ENCODE results near the gene ZC3H7B.

The ZC3H7B gene

DNA sequence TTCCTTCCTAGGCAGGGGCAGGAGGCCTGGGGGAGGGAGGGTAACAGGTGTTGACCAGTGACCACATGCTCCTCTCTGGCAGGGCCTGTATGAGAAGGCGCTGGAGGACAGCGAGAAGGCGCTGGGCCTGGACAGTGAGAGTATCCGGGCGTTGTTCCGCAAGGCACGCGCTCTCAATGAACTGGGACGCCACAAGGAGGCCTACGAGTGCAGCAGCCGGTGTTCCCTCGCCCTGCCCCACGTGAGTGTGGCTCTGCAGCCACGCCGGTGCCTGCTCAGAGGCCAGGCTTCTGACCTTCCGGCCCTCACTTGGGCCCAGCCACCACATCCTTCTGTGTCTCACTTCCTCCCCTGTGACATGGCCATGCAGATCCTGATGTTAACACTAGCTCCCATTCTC is 25.8 kb downstream of the ZC3H7B start:
- no peak for DNase-seq (ENCODE audit: low read depth)

DNA sequence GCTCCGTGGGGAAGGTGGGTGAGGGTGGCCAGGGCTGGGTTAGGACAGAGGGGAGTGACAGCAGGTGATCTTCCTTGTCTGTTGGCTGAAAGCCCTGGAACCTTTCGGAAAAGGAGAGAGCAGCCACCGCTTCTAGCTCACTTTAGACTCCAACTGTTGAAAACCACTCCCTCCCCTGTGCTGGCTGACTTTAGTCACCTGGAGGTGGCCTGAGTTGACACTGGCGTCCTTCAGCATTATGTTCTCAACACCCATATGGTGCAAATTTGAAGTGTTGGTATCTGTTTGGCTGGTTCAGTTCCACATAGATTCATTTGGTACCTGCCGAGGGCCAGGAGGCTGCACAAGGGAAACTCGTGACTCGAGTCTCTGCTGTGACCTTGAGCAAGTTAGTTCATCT is 28.8 kb downstream of the ZC3H7B start:
- DNase-seq (ENCODE audit: low read depth) = no peak

DNA sequence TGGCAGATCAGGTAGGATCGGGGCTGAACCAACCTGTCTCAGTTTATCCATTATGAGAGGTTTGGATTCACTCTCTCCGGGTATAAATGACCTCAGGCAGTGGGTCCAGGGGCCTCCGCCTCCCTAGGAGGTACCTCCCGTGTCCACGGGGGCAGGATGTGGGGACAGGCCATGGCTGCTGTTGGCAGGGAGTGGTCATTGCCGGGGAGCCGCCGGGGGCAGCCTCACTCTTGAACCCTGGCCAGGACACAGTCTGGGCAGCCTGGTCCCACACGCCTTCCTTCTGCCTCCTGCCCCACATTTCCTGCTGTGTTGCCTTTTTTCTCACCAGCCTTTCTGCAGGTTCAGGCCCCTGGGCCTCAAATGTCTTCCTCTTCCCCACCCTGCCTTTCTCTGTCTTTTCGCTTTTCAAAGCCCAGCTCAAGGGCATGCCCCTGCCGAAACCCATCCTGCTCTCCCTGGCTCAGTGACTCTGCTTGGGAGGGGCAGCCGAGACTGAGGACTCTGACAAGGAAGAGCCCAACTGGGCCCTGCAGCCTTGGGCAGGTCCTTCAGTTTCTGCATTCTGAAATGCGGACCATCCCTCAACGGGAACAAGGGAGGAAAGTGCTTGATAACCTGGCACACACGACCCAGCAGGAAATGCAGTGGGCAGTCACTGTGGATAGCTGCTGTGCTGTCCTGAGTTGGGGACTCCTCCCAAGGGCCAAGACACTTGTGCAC is 31.1 kb downstream of the ZC3H7B start:
- no peak for DNase-seq (ENCODE audit: low read depth)

DNA sequence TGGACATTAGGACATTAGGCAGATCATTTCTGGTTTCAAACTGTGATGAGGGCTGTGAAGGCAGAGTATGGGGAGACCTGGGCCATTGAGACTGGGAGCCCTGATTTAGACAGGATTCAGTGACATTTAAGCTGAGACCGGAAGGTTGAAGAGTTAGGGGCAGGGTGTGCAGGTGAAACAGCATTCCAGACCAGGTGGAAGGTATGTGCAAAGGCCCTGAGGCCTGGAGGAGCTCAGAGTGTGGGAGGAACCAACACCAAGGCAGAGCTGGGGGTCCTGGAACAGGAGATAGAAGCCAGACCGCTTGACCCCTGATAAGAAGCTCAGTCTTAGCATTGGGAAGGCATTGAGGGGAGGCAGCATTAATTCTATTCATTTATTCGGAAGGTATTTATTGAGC is 32.5 kb downstream of the ZC3H7B start:
- no peak for DNase-seq (ENCODE audit: low read depth)

DNA sequence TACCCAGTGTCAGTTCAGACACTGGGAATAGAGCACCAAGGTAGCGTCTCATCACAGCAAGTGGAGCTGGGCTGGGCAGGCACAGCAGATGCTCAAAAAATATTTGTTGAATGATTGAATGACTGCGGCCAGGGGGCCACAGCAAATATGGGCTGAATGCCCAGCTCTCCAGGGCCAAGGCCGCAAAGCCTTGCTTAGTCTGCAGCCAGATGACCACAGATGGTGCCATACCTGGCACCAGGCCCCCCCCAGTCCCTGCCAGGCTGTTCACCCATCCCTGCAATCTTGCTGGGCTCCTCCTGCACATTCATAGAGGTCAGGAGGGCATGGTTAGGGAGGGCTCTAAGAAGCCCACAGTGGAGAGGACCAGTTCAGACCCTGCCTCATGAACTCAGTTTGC is 32.9 kb downstream of the ZC3H7B start:
- no peak for DNase-seq (ENCODE audit: low read depth)

DNA sequence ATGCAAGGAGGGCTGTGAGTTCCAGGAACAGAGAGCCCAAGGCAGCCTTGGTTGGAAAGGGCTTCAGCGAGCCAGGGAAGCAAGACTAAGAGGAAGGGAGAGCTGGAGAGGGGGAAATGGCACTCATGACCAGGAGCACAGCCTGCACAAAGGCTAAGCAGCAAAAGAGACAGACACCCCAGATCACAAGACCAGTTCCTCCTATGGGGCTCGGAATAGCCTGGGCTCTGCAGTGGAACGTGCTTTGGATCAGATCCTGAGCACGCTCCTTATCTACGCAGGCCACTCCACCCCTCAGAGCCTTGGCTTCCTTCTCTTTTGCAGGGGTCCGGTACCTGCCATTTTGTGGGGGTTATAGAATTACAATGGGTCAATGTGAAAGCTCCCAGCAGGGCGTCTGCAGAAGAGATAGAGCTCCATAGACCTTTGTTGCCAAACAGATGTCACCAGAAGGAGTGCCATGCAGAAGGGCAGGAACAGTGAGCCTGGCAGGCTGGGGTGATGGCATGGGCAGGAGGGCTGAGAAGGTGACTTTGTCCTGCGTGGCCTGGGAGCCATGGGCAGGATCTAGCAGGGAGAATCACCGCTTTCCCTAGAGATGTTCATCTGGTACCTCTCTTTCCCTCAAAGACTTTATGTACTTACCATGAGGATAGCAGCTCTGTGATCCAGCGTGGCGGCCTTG is 33.8 kb downstream of the ZC3H7B start:
- DNase-seq (ENCODE audit: low read depth) = no peak

DNA sequence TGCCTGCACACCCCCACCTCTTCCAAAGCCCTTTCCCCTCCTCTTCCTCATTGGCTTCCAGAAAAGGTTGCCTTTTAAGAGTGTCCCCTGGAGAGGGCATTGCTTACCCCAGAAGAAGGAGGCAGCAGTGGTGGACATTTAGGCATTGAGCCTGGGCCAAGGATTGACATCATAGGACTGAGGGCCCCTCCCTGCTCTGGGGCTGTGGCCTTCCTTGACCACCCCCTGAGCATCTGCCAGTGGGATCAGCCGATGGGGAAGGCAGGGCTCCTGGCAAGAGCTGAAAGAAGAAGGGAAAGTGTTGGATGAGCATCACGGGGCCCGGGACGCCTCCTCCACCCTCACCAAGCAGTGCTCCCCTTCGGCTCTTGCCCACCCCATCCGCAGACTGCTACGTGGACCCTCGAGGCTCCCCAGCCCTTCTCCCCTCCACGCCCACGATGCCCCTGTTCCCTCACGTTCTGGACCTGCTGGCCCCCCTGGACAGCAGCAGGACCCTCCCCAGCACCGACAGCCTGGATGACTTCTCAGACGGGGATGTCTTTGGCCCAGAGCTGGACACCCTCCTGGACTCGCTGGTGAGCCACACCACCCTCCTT is 37.4 kb downstream of the ZC3H7B start:
- no peak for DNase-seq (ENCODE audit: low read depth)

DNA sequence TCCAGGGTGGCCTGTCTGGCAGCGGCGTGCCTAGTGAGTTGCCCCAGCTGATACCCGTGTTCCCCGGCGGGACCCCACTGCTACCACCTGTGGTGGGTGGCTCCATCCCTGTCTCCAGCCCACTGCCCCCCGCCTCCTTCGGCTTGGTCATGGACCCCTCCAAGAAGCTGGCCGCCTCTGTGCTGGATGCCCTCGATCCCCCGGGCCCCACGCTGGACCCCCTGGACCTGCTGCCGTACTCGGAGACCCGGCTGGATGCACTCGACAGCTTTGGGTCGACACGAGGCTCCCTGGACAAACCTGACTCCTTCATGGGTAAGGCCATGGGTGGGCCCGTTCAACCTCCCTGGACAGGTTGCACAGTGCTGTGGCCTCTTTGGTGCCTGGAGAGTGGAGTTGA is 38.5 kb downstream of the ZC3H7B start:
- DNase-seq (ENCODE audit: low read depth) = no peak

DNA sequence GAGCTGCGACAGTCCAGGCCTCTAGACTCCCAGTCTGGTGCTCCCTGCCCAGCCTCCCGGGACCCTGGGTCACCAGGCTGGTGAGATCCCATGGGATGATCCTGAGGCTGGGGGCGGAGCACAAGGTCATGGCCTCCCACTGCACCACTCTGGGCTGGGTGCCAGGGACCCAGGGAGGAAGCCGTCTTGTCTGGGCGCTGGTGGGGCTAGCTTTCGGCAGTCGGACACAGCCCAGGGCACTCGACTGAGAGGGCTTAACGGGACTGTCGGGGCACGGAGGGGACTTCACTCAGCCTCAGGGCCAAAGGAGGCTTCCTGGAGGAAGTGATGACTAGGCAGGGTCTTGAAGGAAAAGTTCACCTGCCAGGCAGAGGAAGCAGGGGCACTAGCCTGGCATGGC is 39.0 kb downstream of the ZC3H7B start:
- no peak for DNase-seq (ENCODE audit: low read depth)

DNA sequence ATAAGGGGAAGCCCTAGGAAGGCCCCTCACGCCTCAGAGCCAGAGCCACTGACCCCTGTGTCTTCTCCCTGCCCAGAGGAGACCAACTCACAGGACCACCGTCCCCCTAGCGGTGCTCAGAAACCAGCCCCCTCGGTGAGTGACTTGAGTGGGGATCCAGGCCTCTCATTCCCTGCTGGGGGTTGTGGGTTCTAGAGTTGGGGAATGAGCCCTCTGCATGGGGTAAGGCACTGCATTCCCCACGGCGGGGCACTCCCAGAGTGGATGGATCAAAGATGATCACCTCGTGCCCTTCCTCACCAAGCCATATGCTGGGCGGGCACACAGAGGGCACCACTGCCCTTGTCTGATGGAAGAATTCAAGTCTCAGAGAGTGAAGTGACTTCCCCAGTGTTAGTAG is 39.7 kb downstream of the ZC3H7B start:
- no peak for DNase-seq (ENCODE audit: low read depth)

DNA sequence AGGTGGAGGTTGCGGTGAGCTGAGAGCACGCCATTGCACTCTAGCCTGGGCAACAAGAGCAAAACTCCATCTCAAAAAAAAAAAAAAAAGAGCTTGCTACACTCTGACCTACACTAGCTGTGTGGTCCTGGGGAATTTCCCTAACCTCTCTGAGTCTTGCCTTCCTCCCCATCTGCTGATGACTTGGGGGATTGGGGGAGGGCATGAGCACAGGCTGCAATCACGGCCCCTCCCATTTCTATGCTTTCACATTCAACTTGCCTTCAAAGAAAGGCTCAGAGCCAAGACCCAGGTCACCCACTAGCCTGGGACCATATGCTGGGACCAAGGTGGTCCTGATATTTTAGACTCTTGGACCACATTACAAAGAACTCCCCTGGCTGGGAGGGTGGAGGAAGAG is 40.7 kb downstream of the ZC3H7B start:
- no peak for DNase-seq (ENCODE audit: low read depth)

DNA sequence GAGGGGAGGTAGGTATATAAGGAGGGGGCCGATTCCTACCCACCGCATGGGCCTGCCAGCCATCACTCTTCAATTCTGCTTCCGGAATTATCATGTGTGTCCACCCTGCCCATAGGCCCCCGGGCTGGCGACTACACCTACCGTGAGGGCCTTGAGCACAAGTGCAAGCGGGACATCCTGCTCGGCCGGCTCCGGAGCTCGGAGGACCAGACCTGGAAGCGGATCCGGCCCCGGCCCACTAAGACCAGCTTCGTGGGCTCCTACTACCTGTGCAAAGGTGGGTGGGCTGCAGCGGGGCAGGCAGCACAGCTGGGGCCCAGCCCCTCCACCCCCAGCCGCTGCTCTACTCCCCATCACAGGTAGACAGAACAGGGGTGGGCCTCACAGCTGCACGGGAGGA is 42.0 kb downstream of the ZC3H7B start:
- DNase-seq (ENCODE audit: low read depth) = no peak

DNA sequence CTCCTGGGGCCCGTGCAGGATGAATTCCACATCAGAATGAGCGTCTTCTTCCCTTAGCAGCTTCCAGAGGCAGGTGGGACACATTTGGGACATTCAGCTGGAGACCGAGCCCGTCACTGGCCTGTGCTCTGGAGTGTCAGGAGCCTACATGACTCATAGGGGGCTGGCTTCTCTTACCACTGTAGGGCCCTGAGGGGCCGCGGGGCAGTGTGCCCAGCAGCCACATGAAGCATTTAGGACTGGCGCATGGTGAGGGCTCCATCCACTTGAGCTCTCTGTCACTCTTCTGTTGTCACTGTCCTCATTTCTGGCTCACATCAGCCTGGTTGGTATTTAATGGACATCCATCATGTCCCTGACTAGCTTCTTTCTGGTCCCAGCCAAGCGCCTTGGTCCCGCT is 42.4 kb downstream of the ZC3H7B start:
- DNase-seq (ENCODE audit: low read depth) = no peak

DNA sequence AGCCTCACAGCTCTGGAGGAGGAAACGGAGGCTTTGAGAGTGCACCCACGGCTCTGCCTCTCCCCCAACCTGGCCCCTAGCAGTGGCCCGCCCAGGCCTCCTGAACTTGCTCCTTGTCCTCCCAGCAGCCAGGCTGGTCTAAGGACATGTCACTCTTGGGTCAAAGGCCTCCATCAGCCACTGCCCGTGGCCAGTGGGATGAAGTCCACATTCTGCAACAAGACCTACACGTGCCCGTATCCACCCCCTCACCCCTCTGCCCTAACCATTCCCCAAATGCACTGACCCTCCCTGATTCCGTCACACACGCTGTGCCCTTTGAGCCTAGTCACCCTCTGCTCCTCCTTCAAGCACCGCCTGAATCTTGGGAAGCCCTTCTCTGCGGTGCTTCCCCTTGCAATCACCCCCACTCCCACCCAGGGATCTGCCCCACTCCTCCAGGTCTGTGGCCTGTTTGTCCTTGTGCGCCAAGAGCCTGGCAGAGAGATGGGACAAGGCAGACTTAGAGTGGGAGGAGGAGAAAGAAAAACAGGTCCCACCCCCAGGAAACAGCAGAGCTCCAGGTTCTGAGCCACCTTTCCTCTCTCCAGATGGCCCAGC is 43.0 kb downstream of the ZC3H7B start:
- no peak for DNase-seq (ENCODE audit: low read depth)

DNA sequence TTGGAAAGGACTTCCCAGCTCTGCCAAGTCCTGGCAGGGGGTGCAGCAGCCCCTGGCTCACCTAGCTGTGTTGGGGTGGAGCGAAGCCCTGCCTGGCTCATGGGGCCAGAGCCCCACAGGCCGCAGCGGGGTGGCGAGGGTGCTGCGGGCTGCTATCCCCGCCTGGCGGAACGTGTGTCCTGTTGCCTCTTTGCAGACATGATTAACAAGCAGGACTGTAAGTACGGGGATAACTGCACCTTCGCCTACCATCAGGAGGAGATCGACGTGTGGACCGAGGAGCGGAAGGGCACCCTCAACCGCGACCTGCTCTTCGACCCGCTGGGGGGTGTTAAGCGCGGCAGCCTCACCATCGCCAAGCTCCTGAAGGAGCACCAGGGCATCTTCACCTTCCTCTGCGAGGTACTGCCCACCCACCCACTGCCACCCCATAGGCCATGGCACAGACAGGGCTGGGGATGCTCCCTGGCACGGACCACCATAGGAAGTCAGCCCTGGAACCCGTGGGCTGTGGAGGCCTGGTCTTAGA is 44.5 kb downstream of the ZC3H7B start:
- no peak for DNase-seq (ENCODE audit: low read depth)

DNA sequence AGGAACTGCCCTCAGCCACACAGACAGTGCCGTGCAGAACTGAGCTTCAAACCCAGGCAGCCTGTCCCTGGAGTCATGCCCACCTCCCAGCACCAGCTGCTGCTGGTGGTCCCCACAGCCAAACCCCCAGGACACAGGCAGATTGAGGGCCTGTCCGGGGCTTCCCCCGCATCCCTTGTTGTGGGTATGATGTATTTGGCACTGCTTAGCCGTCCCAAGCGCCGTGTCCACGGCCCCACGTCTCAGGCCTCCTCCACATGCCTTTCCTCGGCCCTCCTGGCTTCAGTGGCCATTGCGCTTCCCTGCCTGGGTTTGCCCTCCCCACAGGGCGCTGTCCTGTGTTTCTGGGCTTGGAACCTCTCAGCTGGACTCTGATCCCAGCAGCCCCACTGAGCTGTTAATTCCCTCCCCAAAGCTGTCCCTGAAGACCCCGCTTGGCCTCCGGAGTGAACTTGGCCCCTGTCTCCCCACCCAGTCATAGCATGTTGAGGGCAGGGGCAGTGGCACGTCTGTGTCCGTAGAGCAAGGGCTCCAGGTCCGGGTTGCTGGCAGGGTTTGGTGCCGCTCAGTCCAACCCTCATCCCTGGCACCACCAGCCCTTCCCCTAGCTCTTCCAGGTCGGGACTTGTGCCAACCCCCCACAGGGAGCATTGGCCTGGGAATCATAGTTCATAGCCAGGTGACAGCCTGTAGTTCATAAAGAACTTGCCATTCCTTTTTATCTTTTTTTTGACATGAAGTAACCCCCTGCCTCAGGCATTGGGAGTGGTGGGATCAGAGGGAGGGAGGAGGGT is 45.9 kb downstream of the ZC3H7B start:
- DNase-seq (ENCODE audit: low read depth) = no peak

DNA sequence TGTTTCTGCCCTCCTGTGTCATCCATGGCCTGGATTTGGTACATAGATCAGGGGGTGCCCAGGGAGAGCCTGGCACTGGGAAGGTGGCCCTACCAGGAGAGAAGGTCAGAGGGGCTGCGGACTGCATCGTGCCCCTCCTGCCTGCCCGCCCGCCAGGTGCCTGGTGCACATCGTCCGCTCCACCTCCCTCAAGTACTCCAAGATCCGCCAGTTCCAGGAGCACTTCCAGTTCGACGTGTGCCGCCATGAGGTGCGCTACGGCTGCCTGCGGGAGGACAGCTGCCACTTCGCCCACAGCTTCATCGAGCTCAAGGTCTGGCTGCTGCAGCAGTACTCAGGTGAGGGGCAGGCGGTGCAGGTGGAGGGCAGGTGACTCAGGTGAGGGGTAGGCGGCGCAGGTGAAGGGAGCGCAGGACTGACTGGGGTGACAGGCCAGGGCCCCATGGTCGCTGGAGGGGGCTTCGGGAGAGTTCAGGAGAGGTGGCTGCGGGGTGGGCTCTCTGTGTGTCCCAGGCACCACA is 47.7 kb downstream of the ZC3H7B start:
- no peak for DNase-seq (ENCODE audit: low read depth)

DNA sequence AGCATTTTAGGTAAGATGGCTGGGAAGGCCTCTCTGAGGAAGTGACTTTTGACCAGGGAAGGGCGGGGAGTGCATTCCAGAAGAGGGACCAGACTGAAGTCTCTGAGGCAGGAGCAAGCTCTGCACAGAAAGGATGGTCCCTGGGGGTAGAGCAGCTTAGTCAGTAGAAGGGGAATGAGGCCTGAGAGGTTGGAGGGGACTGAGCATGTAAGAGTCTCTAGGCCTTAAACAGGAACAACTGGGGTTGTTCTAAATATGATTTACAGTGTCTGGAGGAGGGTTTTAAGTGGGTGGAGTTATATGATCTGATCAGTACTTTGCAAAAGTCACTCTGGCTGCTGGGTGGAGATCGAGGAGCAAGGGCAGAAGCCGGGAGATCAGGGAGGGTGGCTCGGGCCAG is 48.8 kb downstream of the ZC3H7B start:
- no peak for DNase-seq (ENCODE audit: low read depth)

DNA sequence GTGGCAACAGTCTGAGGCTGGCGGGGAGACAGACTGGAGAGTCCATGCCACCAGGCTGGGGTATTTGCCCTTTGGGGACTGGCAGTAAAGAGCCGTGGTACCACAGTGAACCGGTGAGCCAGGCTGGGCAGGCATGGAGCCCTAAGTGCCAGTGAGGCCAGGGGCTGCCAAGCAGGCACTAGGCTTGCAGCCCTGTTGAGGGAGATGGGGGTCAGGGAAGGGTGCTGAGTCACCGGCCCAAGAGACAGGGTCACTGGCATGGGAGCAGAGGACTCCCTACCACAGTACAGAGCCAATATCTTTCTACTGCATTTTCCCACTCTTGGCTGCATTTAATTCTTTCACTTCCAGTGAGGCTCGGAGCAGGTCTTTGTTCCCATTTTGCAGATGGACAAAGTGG is 49.7 kb downstream of the ZC3H7B start:
- DNase-seq (ENCODE audit: low read depth) = no peak

DNA sequence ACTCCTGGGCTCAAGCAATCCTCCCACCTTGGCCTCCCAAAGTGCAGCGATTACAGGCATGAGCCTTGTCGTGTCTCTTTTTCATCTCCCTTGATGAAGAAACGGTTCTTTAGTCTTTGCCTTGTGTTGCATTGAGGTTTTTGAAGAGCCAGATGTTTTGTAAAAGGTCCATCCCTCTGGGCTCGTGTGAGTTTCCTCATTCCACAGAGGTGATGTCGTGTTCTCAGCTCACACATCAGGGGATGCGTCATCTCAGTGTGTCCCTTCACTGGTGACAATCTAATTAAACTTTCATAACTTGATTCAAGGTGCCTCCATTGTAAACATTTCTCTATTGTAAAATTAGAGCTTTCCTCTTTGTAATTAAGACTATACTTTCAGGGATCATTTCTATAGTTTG is 50.7 kb downstream of the ZC3H7B start:
- no peak for DNase-seq (ENCODE audit: low read depth)

DNA sequence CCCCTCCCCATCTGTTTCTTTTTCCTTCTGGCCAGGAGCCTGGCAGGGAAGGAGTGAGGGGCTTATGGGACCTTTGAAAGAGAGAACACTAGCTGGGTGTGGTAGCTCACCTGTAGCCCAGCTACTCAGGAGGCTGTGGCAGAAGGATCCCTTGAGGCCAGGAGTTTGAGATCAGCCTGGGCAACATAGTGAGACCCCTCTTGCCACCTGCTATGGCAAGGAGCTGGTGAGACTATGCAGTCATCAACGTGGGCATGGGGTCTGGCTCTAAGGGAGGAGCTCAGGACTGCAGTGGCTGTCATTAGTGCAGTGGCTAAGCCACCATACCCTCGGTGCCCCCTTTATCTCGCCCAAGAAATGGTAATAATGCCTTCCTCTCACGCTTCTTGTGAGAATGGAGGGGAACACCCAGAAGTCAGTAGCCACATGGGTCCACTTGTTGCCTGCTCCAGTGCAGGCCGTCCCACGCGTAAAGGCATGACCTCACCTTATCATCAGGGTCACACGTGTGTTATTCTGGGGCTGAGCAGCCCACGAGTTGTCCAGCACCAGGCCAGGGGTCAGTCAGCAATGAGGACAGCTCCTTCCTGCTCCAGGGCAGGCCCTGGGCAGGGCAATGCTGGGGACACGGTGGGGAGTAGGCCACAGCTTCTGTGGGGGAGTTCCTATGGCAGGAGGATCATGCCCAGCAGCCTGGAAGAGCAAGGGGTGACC is 52.7 kb downstream of the ZC3H7B start:
- DNase-seq (ENCODE audit: low read depth) = no peak

Data from stimulated activated CD8-positive, alpha-beta memory T cell treated with anti-CD3 and anti-CD28 coated beads, Interleukin-15, amount 100 ng/mL, for 24 hours (primary cell).